GM20000 (cell line): ENCODE results near the gene ISLR2.
A peak's percentile ranks its signal among the peaks of the same experiment; 100 is the strongest.

ENCODE experiments used
- DNase-seq: peaks from one replicate; pipeline ENCODE4 v3.0.0; 2012; ENCODE audit warnings: low spot score
- CTCF ChIP-seq: IDR thresholded peaks from 2 replicates; pipeline ENCODE4 v1.5.1; 2012; ENCODE audit warnings: mild to moderate bottlenecking, control low read depth; ENCODE audit errors: extremely low read depth, missing control alignments

The ISLR2 gene

GRCh38 chr15:74121039-74121438, 9.3 kb upstream of the ISLR2 start:
- no peak for DNase-seq
- TF ChIP-seq CTCF = no peak

- no peak for TF ChIP-seq CTCF
- no peak for DNase-seq
Measured at GRCh38 chr15:74121858-74122257, 8.5 kb upstream of the ISLR2 start.

GRCh38 chr15:74122403-74123130, 7.8 kb upstream of the ISLR2 start:
- TF ChIP-seq CTCF = no peak
- peak; percentile 44 for DNase-seq

- no peak for TF ChIP-seq CTCF
- DNase-seq = no peak
Measured at GRCh38 chr15:74123131-74123429, 7.3 kb upstream of the ISLR2 start.

- DNase-seq = no peak
- no peak for TF ChIP-seq CTCF
Measured at GRCh38 chr15:74123658-74124057, 6.7 kb upstream of the ISLR2 start.

- no peak for DNase-seq
- TF ChIP-seq CTCF = no peak
Measured at GRCh38 chr15:74124196-74124595, 6.2 kb upstream of the ISLR2 start.

GRCh38 chr15:74124759-74125158, 5.6 kb upstream of the ISLR2 start:
- DNase-seq = no peak
- no peak for TF ChIP-seq CTCF
